GM19467 (cell line): ENCODE results near the gene KRTAP10-8.
"Not testable (repeated sequence)": the region's sequence is repeated elsewhere in the genome, so short reads cannot be mapped to it uniquely, and the experiment has no call there.

Experiments
- ATAC-seq: cut with Tn5 transposase; IDR thresholded peaks from one replicate; pipeline ENCODE4 v1.9.1; 2021; ENCODE audit warnings: mild to moderate bottlenecking, moderate library complexity; ENCODE audit not compliant: unreplicated experiment

Gene KRTAP10-8

GRCh38 chr21:44579056-44579832 is 32.6 kb upstream of the KRTAP10-8 start:
- no peak for ATAC-seq

- no peak for ATAC-seq
These were observed 32.1 kb upstream of the KRTAP10-8 start for GRCh38 chr21:44579833-44580144.

- ATAC-seq: not testable (repeated sequence)
These were observed 31.6 kb upstream of the KRTAP10-8 start, which contains the start of gene KRTAP10-5 for GRCh38 chr21:44580231-44580821. KRTAP10-5 (minus strand) TSS chr21:44580604; CDS start chr21:44580578, 26 bp downstream.

GRCh38 chr21:44581158-44581557 is 30.7 kb upstream of the KRTAP10-8 start:
- ATAC-seq: no peak

- ATAC-seq: no peak
These were observed 29.8 kb upstream of the KRTAP10-8 start for GRCh38 chr21:44582055-44582454.

- ATAC-seq: no peak
These were observed 28.6 kb upstream of the KRTAP10-8 start for GRCh38 chr21:44583089-44583799.

GRCh38 chr21:44583800-44584147 is 28.1 kb upstream of the KRTAP10-8 start:
- ATAC-seq: no peak

- no peak for ATAC-seq
These were observed 26.0 kb upstream of the KRTAP10-8 start for GRCh38 chr21:44585892-44586291.

GRCh38 chr21:44589094-44589493 is 22.8 kb upstream of the KRTAP10-8 start:
- no peak for ATAC-seq

GRCh38 chr21:44589586-44590305 is 22.1 kb upstream of the KRTAP10-8 start:
- ATAC-seq: no peak

- no peak for ATAC-seq
These were observed 21.6 kb upstream of the KRTAP10-8 start for GRCh38 chr21:44590311-44590721.

GRCh38 chr21:44590897-44591800 is 20.7 kb upstream of the KRTAP10-8 start:
- not testable (repeated sequence) for ATAC-seq

- not testable (repeated sequence) for ATAC-seq
These were observed 20.1 kb upstream of the KRTAP10-8 start for GRCh38 chr21:44591801-44592130.

- ATAC-seq: no peak
These were observed 19.2 kb upstream of the KRTAP10-8 start, which contains the start of gene KRTAP10-6 for GRCh38 chr21:44592446-44593311. KRTAP10-6 (minus strand) TSS chr21:44592505; CDS start chr21:44592484, 21 bp downstream.

- no peak for ATAC-seq
These were observed 18.1 kb upstream of the KRTAP10-8 start for GRCh38 chr21:44593598-44594405.

- ATAC-seq: no peak
These were observed 17.4 kb upstream of the KRTAP10-8 start for GRCh38 chr21:44594406-44594916.

GRCh38 chr21:44595524-44595923 is 16.4 kb upstream of the KRTAP10-8 start:
- ATAC-seq: no peak

GRCh38 chr21:44596068-44596725 is 15.7 kb upstream of the KRTAP10-8 start:
- no peak for ATAC-seq
